DMS153 treated with DMSO at 0.1 percent for 48 hours (cell line): Measurements from ENCODE around the gene DIABLO.
A peak's percentile ranks its signal among the peaks of the same experiment; 100 is the strongest.
"Not testable (repeated sequence)": the region's sequence is repeated elsewhere in the genome, so short reads cannot be mapped to it uniquely, and the experiment has no call there.

ENCODE experiments used
- DNase-seq: peaks from one replicate; lab custom pipeline; 2025; ENCODE audit not compliant: unreplicated experiment; lab: John Stamatoyannopoulos, UW

DIABLO gene

DNA sequence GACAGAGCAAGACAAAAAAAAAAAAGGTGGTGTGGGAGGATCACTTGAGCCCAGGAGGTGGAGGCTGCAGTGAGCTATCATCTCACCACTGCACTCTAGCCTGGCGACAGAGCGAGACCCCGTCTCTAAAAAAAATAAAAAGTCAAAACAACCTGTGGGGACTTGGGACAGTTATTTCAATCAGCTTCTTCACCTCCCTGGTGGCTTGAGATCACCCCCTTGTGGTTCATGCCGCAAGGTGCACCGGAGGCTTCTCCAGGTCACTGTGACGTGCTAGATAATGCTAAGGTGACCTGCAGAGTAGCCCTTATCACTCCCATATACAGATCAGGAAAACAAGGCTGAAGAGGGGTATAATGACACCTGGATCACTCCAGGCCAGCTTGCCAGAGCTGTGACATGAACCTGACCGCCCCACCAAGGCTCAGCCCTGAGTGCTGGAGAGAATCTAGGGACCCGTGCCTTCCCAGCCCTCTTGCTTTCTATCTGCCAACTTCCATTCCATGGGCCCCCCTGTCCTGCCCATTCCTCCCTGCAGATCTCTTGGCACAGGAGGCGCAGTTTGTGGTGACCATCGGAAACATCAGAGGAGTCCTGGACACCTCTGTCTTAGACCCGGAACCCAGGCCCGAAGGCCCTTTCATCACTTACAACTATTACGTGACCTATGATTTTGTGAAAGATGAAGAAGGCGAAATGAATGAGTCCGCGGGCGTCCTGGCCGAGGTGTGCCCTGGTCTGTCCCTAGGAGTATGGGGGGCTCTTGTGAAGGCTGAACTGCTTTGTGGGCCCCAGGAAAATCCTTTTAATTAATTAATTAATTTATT is 34.8 kb downstream of the DIABLO start:
- no peak for DNase-seq

DNA sequence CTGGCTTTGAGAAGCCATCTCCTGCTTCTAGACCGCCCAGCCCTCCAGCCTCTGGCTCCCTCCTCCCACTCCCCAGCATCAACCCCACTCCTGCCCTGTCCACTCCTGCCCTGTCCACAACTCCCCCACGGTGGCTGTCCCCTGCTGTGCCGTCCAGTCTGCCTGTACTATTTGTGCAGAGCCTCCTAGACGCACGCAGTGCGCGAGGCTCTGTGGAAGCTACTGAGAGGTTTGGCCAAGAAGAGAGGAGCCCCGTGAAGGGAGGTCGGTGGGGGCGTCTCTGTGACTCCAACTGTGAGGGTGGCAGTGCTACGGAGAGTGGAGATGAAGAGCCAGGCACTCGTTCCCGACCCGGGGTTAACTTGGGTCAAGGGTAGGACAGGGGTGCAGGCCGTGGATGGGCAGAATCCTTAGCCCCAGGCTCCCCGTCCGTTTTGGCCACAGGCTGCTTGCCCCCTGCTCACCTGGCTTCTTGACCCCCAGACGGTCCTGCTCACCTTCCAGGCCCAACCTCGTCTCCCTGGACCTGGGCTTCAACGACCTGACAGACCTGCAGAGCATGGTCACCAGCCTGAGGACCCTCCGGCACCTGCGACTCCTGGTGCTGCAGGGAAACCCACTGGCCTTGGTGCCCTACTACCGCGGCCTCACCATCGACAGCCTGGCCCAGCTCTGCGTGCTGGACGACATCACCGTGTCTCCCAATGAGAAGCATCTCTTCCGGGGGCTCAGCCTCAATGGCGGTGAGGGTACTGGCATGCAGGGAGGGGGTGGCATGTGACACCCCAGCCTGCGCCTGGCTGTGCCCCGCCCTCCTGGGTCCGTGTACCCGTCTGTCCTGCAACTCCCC is 36.0 kb downstream of the DIABLO start:
- no peak for DNase-seq

DNA sequence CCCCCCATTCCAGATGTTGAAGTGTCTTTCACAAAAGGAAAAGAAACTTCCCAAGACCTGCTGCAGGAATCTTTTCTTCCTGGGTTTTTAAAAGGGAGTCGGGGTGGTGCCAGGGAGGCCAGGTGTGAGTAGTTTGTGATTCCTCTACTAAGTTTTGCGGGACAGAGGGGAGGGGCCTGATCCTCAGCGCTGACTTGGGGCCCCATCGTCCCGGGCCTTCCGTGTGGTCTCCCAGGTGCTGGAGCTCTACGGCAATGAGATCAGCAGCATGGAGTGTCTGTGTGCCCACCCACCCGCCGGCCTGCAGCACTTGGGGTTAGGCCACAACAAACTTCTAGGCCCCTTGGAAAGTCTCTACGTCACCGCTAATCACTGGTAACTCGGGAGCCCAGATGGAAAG is 38.4 kb downstream of the DIABLO start:
- no peak for DNase-seq

DNA sequence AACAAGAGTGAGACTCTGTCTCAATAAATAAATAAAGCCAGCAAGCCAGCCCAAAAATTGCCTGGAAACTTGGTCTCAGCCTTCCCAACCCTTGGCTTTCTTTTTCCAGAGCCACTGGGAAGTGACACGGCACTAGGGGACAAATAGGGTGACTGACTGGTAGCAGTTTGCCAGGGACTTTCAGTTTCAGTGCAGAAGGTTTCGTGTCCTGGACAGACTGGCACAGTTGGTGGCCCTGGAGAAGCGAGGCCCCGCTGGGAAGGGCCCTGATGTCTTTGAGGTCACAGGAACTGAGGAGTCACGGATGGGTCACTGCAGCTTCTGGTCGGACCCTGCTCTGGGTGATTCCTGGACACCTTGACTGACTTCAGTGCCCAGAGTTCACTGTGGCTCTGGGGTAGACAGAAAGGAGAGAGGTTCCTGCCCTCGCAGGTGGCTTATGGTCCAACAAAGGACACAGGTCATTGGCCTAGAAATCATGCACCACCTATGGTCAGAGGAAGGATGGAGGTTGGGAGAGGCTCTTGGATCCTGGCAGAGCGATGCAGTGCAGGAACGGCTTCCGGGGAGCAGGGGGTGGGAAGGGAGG is 40.3 kb downstream of the DIABLO start:
- DNase-seq = no peak

DNA sequence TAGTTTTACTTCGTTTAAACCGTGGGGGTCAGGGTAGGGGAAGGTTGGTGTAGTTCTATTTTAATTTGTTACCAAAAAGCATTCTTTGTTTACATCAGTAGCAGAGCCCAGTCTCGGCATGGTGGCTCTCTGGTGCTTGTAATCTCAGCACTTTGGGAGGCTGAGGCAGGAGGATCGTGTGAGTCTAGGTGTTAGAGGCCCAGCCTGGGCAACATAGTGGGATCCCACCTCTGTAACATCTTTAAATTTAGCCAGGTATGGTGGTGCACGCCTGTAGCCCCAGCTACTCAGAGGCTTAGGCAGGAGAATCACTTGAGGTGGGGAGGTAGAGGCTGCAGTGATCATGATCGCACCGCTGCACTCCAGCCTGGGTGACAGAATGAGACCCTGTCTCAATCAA is 40.8 kb downstream of the DIABLO start:
- DNase-seq = no peak

DNA sequence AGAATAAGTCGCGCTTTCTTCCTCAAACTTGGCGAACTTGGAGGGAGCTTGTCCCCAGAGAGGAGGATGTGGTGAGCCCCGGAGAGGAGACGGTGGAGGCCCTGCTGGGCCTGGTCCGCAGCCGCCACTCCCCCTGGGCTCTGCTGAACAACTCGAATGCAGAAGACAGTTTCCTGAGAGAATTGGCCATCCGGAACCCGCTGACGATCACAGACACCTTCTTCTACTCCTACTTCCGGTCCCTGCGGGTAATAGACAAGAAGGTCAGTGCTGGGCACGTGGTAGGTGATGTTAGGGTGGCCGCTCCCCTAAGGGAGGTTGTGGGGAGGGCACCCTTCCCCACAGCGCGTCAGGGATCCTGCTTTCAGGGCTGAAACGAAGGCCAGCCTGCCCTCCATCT is 41.3 kb downstream of the DIABLO start:
- DNase-seq = no peak

DNA sequence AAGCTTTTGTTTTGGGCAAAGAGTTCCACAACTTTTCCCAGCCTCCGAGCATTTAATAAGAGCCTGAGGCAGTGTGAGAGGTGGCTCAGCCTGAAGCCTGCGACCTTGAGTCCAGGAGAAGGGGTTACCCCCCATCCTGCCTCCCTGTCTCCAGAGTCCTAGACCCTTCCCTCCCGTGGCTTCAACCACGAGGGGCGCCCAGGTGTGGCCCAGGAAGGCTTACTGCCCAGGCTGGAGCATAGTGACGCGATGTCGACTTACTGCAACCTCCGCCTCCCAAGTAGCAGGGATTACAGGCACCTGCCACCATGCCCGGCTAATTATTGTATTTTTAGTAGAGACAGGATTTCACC is 42.3 kb downstream of the DIABLO start:
- DNase-seq = no peak

DNA sequence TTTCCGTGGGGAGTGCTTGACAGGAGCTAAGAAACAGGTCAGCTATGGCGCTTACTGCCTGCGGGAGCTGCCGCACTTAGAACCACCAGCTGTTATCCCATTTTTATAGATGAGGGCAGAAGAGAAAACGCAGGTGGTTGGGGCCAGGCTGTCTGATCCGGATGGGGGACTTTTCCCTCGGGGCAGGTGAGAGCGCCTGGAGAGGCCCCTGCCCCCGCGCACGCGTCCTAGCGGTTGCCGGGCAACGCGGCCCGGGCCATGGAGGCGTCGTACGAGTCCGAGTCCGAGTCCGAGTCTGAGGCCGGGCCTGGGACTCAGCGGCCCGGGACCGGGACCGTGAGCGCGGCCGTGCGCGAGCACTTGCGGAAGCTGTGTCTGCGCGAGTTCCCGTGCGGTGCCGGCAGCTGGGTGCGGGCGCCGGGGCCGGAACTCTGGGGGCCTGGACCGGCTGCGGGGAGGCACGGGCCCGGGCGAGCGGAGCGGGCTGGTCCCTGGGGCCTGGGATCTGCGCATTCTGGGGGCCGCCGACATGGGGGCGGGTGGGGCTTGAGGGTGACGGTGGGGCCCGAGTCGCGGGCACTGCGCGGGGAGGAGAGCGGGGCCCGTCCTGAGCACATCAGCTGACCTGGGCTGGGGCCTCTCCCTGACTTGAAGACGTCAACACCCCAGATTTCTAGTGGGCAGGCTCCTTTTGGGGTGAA is 42.8 kb downstream of the DIABLO start, which contains the start of gene LRRC43:
Gene LRRC43, plus strand, starts transcription at position 237 of the 701 bp plus-strand sequence. Its CDS starts 22 bp downstream, at position 259.
- DNase-seq = peak; percentile 15

DNA sequence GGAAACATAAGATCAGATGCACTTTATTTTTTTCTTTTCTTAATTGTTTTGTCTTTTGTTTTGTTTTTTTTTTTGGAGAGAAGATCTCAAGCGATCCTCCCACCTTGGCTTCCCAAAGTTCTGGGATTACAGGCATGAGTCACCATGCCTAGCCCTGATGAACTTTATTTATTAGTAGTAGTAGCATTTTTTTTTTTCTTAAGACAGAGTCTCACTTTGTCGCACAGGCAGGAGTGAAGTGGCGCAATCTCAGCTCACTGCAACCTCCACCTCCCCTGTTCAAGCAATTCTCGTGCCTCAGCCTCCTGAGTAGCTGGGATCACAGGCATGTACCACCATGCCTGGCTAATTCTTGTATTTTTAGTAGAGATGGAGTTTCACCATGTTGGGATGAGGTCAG is 49.4 kb downstream of the DIABLO start:
- DNase-seq = not testable (repeated sequence)

DNA sequence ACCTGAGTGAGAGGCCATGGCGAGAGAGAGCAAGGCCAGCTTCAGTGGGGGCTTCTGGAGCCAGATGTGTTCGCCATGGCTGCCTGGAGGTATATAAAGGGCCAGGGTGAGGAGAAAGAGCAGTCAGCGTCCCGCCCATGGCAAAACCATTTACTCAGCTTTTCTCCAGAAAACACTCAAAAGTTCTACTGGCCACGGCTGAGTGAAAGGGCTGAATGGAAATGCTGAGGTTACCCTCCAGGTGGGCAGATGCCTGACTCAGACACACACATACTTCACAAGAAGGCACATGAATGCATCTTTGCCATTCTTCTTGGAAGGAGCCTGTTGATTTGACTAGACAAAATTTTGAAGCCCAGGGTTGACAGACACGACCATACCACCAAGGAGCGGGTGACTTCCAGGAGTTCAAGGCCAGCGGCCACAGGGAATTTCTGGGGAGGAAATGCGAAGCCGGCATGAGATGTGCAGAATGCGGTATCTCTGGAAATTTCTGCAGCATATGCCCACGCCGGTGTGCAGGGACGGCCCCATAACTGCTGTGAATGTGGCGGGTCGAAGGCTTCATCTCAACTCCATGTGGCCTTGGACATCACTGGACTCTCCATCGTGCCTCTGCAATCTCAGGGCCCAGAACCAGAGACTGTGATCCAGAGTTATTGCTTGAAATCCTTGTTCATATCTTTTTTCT is 51.6 kb downstream of the DIABLO start, which contains the start of gene IL31:
Gene IL31, minus strand, starts transcription at position 67 of the 691 bp plus-strand sequence. Its CDS starts 49 bp downstream, at position 18.
- no peak for DNase-seq

DNA sequence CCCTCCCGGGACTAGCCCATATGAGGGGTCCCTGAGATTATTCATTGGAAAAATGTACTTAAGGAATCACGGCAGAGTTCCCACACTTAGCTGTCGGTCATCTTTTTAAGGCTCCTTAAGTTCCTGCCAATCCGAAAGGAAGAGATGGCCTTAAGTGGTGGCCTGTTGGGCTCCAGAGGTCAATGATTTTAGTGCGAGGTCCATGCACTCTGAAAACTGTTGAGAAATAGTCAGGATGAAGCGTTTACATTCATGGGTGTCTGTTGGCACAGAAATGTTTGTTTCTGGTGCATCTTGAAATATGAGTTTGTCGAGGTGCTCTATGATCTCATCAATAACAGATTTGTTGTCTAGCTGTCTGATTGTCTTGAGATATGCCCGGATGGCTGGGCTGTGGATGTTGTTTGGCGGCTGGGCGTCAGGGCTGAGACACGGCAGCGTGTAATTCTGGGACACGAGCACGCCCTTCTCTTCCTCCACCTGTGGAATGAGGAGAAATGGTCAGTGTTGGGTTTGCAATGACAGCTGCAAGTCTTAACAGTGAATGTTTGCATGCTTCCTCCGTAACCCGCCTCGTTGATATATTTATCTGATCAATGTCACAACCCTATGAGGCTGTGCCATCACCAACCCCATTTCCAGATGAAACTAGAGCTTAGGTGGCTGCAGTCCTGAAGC is 53.5 kb downstream of the DIABLO start:
- DNase-seq = no peak

DNA sequence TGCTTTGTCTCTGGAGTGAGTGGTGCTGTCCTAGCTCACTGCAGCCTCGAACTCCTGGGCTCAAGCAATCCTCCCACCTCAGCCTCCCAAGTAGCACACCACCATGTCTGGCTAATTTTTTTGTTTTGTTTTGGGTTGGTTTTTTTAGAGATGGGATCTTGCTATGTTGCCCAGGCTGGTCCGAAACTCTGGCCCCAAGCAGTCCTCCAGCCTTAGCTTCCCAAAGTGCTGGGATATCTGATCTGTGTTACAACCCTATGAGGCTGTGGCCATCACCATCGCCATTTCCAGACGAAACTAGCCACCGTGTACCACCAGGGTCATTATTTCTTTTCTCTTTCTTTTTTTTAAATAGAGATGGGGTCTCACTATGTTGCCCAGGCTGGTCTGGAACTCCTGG is 54.5 kb downstream of the DIABLO start:
- no peak for DNase-seq

DNA sequence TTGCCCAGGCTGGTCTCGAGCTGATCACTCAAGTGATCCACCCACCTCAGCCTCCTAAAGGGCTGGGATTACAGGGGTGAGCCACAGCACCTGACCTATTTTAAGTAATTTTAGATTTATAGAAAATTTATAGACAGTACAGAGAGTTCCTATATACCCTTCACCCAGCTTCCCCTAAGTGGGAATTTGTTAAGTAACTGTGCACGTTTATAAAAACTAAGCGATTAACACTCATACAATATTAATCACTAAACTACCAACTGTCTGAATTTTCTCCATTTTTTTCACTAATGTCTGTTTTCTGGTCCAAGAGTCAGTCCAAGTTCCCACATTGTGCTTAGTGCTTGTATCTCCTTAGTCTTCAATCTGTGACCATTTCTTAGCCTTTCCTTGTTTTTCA is 57.4 kb downstream of the DIABLO start:
- DNase-seq = no peak

DNA sequence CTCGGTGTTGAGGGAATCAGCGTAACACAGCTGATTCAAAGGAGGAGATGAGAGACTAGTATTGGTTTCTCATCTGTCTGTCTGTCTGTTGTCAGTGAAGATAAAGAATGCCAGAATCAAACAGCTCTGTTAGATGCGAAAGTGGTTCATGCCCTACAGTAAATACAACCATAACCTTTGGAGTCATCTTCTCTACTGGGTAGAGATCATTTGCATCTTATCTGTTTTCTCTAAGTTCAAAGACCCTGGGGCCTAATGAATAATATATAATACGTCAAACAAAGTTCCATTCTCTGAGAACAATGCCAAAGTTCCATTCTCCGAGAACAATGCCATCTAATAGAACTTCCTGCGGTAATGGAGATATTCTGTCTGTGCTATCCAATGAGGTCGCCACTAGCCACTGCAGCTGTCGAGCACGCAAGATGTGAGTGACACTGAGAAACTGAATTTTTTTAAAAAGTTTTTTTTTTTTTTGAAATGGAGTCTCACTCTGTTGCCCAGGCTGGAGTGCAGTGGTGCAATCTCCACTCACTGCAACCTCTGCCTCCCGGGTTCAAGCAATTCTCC is 58.4 kb downstream of the DIABLO start:
- DNase-seq = no peak

DNA sequence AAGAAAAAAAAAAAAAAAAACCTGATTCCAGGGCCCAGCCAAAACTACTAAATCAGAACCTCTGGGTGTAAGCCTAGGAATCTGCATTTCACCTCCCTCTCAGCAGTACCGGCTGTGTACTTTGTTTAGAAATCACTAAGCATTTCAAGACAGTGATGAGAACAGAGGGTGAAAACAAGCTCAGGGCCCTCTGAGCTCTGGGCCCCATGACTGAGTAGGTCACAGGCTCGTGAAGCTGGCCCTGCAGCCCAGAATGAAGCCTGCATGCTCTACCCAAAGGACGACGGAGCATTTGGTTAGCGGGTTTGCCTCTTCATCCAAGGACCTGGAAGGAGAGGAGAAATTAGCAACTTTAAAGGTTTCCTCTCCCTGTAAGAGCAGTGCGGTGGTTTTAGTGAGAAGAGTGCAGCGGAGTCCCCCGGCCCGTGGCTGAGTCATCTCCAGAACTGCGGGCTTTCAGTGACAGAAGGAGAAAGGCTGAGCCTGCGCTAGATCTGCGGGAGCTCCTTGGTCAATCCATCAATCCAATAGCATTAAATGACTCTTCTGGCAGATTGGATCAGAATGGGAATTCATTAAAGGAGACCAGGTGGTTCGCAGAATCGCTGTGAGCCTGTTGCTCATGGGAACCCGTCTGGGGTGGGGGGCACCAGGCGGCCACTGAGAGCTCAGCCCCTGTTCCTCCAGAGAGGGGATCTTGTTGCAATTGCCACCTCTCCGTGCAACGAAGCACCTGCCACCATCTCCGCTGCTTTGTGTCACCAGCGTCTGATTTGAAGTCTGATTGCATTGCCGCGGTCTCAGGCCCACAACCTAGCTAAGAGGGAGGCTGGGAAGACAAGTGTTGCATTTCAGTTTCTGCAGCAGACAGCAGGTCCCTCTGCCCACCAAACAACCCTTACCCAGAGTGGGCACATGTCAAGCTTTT is 59.2 kb downstream of the DIABLO start:
- no peak for DNase-seq

DNA sequence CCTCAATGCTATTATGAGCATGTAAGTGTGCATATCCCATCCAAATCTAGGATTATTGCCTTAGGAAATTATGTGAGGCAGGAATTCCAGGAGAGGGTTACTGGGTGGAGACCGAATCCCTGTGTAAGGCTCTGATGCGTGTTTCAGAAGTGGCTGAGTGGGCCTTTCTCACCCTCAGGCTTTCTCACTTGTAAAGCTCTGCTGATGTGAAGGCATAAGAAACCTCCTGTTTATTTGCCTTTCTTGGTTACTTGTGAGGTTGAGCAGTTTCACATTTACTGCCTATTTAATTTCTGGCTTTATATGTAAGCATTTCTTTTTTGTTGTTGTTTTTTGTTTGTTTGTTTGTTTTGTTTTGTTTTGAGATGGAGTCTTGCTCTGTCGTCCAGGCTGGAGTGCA is 62.9 kb downstream of the DIABLO start:
- DNase-seq = no peak

DNA sequence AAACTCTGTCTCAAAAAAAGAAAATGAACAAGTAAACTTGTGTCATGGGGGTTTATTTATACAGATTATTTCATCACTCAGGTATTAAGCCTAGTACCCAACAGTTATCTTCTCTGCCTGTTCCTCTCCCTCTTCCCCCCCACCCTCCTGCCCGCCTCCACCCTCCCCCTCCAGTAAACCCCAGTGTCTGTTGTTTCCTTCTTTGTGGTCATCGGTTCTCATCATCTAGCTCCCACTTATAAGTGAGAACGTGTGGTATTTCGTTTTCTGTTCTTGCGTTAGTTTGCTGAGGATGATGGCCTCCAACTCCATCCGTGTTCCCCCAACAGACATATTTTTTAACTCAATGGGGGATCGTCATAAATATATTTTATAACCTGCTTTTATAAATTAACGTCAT is 64.2 kb downstream of the DIABLO start:
- DNase-seq = no peak

DNA sequence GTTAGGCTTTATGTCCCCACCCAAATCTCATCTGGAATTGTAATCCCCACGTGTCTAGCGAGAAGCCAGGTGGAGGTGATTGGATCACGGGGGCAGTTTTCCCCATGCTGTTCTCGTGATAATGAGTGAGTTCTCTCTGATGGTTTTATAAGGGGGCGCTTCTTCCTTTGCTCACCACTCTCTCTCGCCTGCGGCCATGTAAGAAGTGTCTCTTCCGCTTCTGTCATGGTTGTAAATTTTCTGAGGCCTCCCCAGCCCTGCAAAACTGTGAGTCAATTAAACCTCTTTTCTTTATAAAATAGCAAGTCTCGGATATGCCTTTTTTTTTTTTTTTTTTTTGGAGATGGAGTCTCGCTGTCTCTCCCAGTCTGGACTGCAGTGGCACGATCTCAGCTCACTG is 65.1 kb downstream of the DIABLO start:
- DNase-seq = no peak

DNA sequence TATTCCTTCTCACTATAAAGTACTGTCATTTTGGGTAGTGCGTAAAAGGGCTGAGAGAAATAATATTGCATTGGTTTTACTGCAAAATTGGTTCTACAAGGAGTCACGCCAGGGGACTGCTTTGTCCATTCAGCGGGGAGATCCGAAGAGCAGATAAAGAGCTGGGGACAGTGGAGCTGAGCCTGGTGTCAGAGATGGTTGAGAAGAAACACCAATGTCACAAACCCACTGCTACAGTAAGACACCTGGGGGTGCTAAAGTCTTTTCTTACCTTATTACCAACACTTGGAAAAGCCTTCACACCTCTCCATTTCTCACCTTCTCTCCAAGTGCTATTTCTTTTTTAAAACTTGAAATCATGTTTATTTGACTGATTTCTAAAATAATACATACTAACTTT is 66.0 kb downstream of the DIABLO start:
- DNase-seq = no peak
